ENCODE results near the gene JAZF1.

Gene JAZF1

GRCh38 chr7:28088032-28088431 is 92.6 kb downstream of the JAZF1 start:
- Histone ChIP-seq H3K27me3 (no peaks in the 10 kb centered on the region), H3K27ac (peak overlapping the region; percentile 92), H3K4me3 (ENCODE audit: low read depth in 1 of 2, low read length in 1 of 2) (peak overlapping the region; percentile 45 to 53), H3K36me3 (no peaks in the 10 kb centered on the region), H3K4me1 (ENCODE audit: control insufficient read depth in 1 of 2, insufficient read depth in 1 of 2, low read depth in 1 of 2, low read length in 1 of 2) (peaks cover 77 to 79% of the 10 kb centered on the region in 2 experiments), H3K9me3 (no peaks in the 10 kb centered on the region)
- no peak for TF ChIP-seq CTCF (IDR thresholded peaks at IDR 0.05)

GRCh38 chr7:28086198-28086597 is 94.4 kb downstream of the JAZF1 start:
- Histone ChIP-seq H3K4me1 (ENCODE audit: control insufficient read depth in 1 of 2, insufficient read depth in 1 of 2, low read depth in 1 of 2, low read length in 1 of 2) (peaks cover 94 to 95% of the 10 kb centered on the region in 2 experiments), H3K4me3 (ENCODE audit: low read depth in 1 of 2, low read length in 1 of 2) (peak overlapping the region in 1 of 2 experiments; percentile 47), H3K9me3 (no peaks in the 10 kb centered on the region), H3K27ac (peak overlapping the region; percentile 92), H3K36me3 (no peaks in the 10 kb centered on the region), H3K27me3 (no peaks in the 10 kb centered on the region)
- TF ChIP-seq CTCF (IDR thresholded peaks at IDR 0.05): no peak

GRCh38 chr7:28083998-28084985 is 96.3 kb downstream of the JAZF1 start:
- H3K9me3 ChIP-seq: no peaks in the 10 kb centered on the region
- peak overlapping the region; percentile 40 to 47 for H3K4me3 ChIP-seq (ENCODE audit: low read depth in 1 of 2, low read length in 1 of 2)
- no peaks in the 10 kb centered on the region for H3K27me3 ChIP-seq
- no peak for TF ChIP-seq CTCF (IDR thresholded peaks at IDR 0.05)
- peak overlapping the region; percentile 92 for H3K27ac ChIP-seq
- H3K4me1 ChIP-seq (ENCODE audit: control insufficient read depth in 1 of 2, insufficient read depth in 1 of 2, low read depth in 1 of 2, low read length in 1 of 2): peaks cover 100% of the 10 kb centered on the region in 2 experiments
- H3K36me3 ChIP-seq: no peaks in the 10 kb centered on the region

- peak overlapping the region; percentile 40 to 47 for H3K4me3 ChIP-seq (ENCODE audit: low read depth in 1 of 2, low read length in 1 of 2)
- H3K27me3 ChIP-seq: no peaks in the 10 kb centered on the region
- peaks cover 100% of the 10 kb centered on the region in 2 experiments for H3K4me1 ChIP-seq (ENCODE audit: control insufficient read depth in 1 of 2, insufficient read depth in 1 of 2, low read depth in 1 of 2, low read length in 1 of 2)
- TF ChIP-seq CTCF (IDR thresholded peaks at IDR 0.05): no peak
- H3K27ac ChIP-seq: peak overlapping the region; percentile 92
- no peaks in the 10 kb centered on the region for H3K36me3 ChIP-seq
- no peaks in the 10 kb centered on the region for H3K9me3 ChIP-seq
Measured at GRCh38 chr7:28083164-28083997, 97.2 kb downstream of the JAZF1 start.

- Histone ChIP-seq H3K27me3 (no peaks in the 10 kb centered on the region), H3K36me3 (no peaks in the 10 kb centered on the region), H3K4me1 (ENCODE audit: control insufficient read depth in 1 of 2, insufficient read depth in 1 of 2, low read depth in 1 of 2, low read length in 1 of 2) (peaks cover 95 to 97% of the 10 kb centered on the region in 2 experiments), H3K4me3 (ENCODE audit: low read depth in 1 of 2, low read length in 1 of 2) (peak overlapping the region; percentile 40 to 47), H3K27ac (peak overlapping the region; percentile 92), H3K9me3 (no peaks in the 10 kb centered on the region)
- no peak for TF ChIP-seq CTCF (IDR thresholded peaks at IDR 0.05)
Measured at GRCh38 chr7:28082071-28082470, 98.5 kb downstream of the JAZF1 start.
